K562 (cell line): ENCODE measurements around the gene IQCN. TPM values are rescaled to one million over a fixed set of nuclear protein-coding genes. Genes with fewer than 3 reads are reported as not detected.

Experiments used
- FIP1L1 ChIP-seq: fragments of 200-400 bp; formaldehyde crosslinking; IDR thresholded peaks from 2 replicates; pipeline ENCODE4 v1.6.1; 2018; ENCODE audit warnings: mild to moderate bottlenecking, low read depth, low read length; ENCODE audit not compliant: poor library complexity, severe bottlenecking
- PTTG1 ChIP-seq: fragments of 450-650 bp; IDR thresholded peaks from 2 replicates; pipeline ENCODE4 v1.6.1; 2016; ENCODE audit warnings: low read depth, mild to moderate bottlenecking, missing genetic modification characterization, missing compliant biosample characterization
- RBM17 ChIP-seq: fragments of 200-400 bp; formaldehyde crosslinking; IDR thresholded peaks from 2 replicates; pipeline ENCODE4 v1.6.1; 2017; ENCODE audit warnings: low read depth, mild to moderate bottlenecking, low read length, borderline replicate concordance
- SNRNP70 ChIP-seq: fragments of 200-400 bp; formaldehyde crosslinking; optimal IDR thresholded peaks from 2 replicates; pipeline ENCODE3; 2017; ENCODE audit warnings: low read depth, low read length
- TSC22D4 ChIP-seq: fragments of 450-650 bp; IDR thresholded peaks from 2 replicates; pipeline ENCODE4 v1.6.1; 2016; ENCODE audit warnings: missing genetic modification characterization, missing biosample characterization, control low read depth
- ZNF274 ChIP-seq: IDR thresholded peaks from 2 replicates; pipeline ENCODE4 v1.6.1; 2011; ENCODE audit warnings: low read depth, mild to moderate bottlenecking, low read length, moderate library complexity, borderline replicate concordance
- ZNF347 ChIP-seq: fragments of 450-650 bp; formaldehyde crosslinking; IDR thresholded peaks from 2 replicates; pipeline ENCODE4 v1.4.0; 2020; ENCODE audit warnings: low read depth, mild to moderate bottlenecking, moderate library complexity
- ZNF444 ChIP-seq: fragments of 250-450 bp; sonication (Bioruptor Pico); IDR thresholded peaks from 2 replicates; pipeline ENCODE4 v1.4.0; 2020; ENCODE audit warnings: mild to moderate bottlenecking, moderate library complexity
- polyA plus RNA-seq, 8 experiments: library from polyadenylated mRNA; depleted of rRNA in 4 of 8; stranded (reverse) in 5 of 8; unstranded in 3 of 8; fragments of >200 nt; fragmentation: Nextera tagmentation in 2 of 8; fragmentation: Illumina TruSeq in 1 of 8; extraction: Ambion mirVana in 2 of 8; extraction: Trizol in 1 of 8; gene quantifications; 2 replicates each; pipeline versions ENCODE4 v1.2.1 to v1.2.3, GENCODE V29; 2011 to 2014; ENCODE audit warnings: inconsistent platforms in 1 of 8, missing spikeins in 1 of 8
- total RNA-seq, 7 experiments: library from RNA; depleted of rRNA in 6 of 7; stranded (reverse); fragments of >200 nt in 6 of 7; fragmentation: Illumina TruSeq in 2 of 7; extraction: Trizol in 2 of 7; gene quantifications; 2 replicates each; pipeline versions ENCODE4 v1.2.1 to v1.2.3, GENCODE V29; 2011 to 2021; ENCODE audit warnings: low replicate concordance in 1 of 7
- TF ChIP-seq, protein P1 (sequence below): fragments of 450-650 bp; conservative IDR thresholded peaks from 2 replicates; pipeline ENCODE4 v1.6.1; 2016; ENCODE audit warnings: missing genetic modification characterization, low read depth, mild to moderate bottlenecking, control low read depth, missing compliant biosample characterization
- TF ChIP-seq, protein P2 (sequence below): sonication (generic); formaldehyde crosslinking; IDR thresholded peaks from 2 replicates; pipeline ENCODE4 v1.4.0; 2020; ENCODE audit warnings: mild to moderate bottlenecking, missing genetic modification reagents
- TF ChIP-seq, protein P3 (sequence below): fragments of 450-650 bp; IDR thresholded peaks from 2 replicates; pipeline ENCODE4 v1.6.1; 2018; ENCODE audit not compliant: partially characterized antibody
- TF ChIP-seq, protein P4 (sequence below): fragments of 250-450 bp; sonication (Bioruptor Pico); IDR thresholded peaks from 2 replicates; pipeline ENCODE4 v1.8.0; 2022; ENCODE audit warnings: inconsistent platforms, mild to moderate bottlenecking, moderate library complexity, borderline replicate concordance

The IQCN gene
- total and polyA plus RNA-seq, 9 of the 15 experiments (the other 6 are each of a cell fraction or from before 2014, with no cell fraction given): 0.01 to 0.07 (median 0.04) TPM; not detected in 3

DNA sequence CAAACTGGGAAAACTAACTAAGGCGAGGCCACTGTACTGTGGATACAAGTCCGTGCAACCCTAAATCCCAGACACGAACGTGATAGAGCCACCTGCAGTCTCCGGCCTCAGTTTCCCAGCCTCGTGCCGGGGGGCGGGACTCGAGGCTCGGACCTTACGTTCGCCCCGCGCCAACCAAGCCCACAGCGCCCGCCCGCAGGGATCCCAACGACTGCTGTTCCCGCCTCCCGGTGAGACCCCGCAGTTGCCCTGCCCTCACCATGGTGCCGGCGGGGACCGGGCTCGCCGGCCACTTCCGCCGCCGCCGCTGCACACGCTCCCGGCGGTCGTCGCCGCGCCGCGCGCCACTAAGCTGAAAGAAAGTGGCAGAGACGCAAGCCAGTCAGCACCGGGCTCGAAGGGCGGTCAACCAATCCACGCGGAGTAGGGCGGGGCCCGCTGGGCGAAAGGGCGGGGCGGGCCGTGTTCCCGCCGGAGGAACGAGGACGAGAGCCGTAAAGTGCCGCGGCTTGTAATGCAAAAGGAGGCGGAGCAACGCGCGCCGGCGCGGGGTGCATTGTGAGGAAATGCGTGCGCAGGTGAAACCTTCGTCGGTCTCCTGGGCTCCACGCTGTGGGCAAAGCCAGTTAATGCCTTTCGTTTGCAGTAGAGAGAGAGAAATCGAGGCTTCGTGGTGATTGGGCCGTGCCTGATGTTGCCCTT is 48.7 kb upstream of the IQCN start, which contains the start of gene LSM4 (continued):
- TF ChIP-seq, protein P1, sequence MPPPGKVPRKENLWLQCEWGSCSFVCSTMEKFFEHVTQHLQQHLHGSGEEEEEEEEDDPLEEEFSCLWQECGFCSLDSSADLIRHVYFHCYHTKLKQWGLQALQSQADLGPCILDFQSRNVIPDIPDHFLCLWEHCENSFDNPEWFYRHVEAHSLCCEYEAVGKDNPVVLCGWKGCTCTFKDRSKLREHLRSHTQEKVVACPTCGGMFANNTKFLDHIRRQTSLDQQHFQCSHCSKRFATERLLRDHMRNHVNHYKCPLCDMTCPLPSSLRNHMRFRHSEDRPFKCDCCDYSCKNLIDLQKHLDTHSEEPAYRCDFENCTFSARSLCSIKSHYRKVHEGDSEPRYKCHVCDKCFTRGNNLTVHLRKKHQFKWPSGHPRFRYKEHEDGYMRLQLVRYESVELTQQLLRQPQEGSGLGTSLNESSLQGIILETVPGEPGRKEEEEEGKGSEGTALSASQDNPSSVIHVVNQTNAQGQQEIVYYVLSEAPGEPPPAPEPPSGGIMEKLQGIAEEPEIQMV: no peak
- no peak for TF ChIP-seq RBM17
- no peak for TF ChIP-seq ZNF444 (CRISPR knock-in tag)
- TF ChIP-seq, protein P2, sequence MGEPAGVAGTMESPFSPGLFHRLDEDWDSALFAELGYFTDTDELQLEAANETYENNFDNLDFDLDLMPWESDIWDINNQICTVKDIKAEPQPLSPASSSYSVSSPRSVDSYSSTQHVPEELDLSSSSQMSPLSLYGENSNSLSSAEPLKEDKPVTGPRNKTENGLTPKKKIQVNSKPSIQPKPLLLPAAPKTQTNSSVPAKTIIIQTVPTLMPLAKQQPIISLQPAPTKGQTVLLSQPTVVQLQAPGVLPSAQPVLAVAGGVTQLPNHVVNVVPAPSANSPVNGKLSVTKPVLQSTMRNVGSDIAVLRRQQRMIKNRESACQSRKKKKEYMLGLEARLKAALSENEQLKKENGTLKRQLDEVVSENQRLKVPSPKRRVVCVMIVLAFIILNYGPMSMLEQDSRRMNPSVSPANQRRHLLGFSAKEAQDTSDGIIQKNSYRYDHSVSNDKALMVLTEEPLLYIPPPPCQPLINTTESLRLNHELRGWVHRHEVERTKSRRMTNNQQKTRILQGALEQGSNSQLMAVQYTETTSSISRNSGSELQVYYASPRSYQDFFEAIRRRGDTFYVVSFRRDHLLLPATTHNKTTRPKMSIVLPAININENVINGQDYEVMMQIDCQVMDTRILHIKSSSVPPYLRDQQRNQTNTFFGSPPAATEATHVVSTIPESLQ (CRISPR knock-in tag): no peak
- TF ChIP-seq, protein P3, sequence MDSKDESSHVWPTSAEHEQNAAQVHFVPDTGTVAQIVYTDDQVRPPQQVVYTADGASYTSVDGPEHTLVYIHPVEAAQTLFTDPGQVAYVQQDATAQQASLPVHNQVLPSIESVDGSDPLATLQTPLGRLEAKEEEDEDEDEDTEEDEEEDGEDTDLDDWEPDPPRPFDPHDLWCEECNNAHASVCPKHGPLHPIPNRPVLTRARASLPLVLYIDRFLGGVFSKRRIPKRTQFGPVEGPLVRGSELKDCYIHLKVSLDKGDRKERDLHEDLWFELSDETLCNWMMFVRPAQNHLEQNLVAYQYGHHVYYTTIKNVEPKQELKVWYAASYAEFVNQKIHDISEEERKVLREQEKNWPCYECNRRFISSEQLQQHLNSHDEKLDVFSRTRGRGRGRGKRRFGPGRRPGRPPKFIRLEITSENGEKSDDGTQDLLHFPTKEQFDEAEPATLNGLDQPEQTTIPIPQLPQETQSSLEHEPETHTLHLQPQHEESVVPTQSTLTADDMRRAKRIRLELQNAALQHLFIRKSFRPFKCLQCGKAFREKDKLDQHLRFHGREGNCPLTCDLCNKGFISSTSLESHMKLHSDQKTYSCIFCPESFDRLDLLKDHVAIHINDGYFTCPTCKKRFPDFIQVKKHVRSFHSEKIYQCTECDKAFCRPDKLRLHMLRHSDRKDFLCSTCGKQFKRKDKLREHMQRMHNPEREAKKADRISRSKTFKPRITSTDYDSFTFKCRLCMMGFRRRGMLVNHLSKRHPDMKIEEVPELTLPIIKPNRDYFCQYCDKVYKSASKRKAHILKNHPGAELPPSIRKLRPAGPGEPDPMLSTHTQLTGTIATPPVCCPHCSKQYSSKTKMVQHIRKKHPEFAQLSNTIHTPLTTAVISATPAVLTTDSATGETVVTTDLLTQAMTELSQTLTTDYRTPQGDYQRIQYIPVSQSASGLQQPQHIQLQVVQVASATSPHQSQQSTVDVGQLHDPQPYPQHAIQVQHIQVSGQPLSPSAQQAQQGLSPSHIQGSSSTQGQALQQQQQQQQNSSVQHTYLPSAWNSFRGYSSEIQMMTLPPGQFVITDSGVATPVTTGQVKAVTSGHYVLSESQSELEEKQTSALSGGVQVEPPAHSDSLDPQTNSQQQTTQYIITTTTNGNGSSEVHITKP: no peak
- TF ChIP-seq, protein P4, sequence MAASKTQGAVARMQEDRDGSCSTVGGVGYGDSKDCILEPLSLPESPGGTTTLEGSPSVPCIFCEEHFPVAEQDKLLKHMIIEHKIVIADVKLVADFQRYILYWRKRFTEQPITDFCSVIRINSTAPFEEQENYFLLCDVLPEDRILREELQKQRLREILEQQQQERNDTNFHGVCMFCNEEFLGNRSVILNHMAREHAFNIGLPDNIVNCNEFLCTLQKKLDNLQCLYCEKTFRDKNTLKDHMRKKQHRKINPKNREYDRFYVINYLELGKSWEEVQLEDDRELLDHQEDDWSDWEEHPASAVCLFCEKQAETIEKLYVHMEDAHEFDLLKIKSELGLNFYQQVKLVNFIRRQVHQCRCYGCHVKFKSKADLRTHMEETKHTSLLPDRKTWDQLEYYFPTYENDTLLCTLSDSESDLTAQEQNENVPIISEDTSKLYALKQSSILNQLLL: no peak
- peak; percentile 83 for TF ChIP-seq FIP1L1
- no peak for TF ChIP-seq ZNF274
- TF ChIP-seq SNRNP70: no peak
- TF ChIP-seq TSC22D4 (tag): no peak
- no peak for TF ChIP-seq PTTG1
- no peak for TF ChIP-seq ZNF347
- TF ChIP-seq, all 486 proteins: peak for 114
